Endothelial cell of hepatic sinusoid (primary cell): Measurements from ENCODE around the gene CDKN2AIPNL.
"Not testable (repeated sequence)": the region's sequence is repeated elsewhere in the genome, so short reads cannot be mapped to it uniquely, and the experiment has no call there.

Experiments
- in situ Hi-C: cut with HindIII; loops from 2 replicates; pipeline ENCODE4 v1.10.0; 2017; ENCODE audit warnings: low sequenced_read_pairs

CDKN2AIPNL gene

DNA sequence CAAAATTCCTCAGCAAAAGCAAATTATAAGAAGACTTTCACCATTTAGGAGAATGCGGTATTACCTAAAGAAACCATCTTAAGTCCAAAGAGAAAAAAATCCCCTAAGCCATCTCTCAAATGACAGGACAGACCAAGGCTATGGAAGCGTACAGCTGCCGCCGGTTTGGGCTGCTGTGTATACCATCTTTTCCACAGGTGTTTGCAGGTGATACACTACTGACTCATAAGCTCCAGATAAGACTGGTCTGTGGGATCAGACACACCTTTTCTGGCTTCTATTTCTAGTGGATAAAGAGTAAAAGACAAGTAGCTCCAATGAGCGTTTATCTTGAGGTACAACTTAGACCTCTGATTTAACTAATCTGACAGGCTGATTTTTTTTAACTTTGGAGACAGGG is 7.7 kb downstream of the CDKN2AIPNL start:
- in situ Hi-C loops = no loop called here

DNA sequence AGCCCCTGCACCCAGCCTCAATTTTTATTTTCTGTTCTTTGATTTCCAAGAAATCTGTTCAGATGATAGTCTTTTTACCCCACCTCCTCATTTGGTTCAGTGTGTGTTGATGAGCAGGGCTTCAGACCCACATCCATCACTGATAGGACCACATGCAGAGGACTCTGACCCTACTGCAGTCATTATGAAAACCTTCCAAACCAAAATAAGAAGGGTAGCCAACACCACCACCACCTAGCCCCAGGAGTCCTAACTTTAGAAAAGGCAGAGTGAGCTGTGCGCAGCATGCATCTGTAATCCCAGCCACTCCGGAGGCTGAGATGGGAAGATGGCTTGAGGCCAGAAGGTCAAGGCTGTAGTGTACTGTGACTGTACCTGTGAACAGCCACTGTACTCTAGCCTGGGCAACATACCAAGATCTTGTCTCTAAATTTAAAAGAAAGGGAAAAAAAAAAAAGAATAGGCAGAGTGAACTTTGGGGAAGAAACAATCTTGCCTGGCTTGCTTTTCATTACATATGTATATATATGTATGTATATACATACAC is 13.0 kb downstream of the CDKN2AIPNL start:
- in situ Hi-C loops = no loop called here

DNA sequence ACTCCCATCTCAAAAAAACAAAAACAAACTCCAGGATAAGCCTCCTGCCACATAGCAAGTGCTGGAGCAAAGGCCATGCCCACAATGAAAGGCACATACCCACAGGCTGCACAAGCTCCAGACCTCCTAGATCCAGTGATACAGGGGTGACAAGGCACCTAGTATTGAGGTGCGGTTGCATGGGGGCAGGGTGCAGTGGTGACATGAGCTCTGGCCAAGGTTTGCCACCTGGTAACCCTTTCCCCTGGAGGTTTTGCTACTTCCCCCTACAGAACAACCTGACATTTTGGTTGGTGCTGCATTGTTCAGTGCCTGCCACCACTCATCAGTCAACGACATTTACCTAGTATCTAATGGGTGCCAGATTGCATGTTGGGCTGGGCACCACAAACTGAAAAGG is 14.5 kb downstream of the CDKN2AIPNL start:
- in situ Hi-C loops = no loop called here

DNA sequence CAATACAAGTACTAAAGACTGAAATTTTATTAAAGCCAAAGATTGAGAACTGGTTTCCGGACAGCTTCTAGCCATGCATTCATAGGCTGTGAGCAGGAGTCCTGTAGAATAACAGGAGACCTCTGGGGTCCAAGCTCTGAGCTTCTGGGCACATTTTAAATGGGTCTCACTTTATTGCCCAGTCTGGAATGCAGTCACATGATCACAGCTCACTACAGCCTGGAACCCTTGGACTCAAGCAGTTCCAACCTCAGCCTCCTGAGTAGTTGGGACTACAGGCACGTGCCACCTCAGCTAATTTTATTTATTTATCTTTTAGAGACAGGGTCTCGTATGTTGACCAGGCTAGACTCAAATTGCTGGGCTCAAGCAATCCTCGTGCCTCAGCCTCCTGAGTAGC is 15.4 kb downstream of the CDKN2AIPNL start:
- in situ Hi-C loops = no loop called here

DNA sequence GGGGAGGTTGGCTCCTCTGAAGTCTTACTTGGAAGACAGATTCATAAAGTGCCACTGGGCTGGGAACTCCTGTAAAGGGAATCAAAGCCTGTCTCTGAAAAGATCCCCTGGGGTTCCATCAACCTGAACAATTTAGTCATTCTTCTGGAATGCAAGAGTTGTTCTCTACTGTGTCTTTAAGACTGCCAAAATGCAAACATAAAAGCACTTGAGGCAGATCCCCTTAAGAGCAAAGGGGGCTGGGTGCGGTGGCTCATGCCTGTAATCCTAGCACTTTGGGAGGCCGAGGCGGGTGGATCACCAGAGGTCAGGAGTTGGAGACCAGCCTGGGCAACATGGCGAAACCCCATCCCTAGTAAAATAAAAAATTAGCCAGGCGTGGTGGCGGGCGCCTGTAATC is 16.7 kb downstream of the CDKN2AIPNL start:
- in situ Hi-C loops = no loop called here

DNA sequence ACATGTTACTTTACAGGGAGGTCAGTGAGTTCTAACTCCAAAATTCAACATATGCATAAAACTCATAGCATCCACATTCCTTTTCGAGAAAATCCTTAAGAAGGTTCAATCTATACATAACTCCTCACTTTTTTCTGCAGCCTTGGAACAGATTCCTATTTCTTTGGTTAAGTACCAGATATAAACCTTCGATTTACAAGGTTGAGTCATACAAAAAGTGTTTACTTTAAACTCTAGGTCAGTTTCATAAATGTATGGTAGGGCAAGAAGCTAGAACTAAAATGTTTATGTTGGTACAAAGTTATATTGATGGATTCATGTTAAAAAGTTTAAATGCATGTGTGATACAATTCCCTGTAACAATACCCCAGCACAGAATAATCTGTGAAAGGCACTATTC is 19.4 kb downstream of the CDKN2AIPNL start:
- in situ Hi-C loops = no loop called here

DNA sequence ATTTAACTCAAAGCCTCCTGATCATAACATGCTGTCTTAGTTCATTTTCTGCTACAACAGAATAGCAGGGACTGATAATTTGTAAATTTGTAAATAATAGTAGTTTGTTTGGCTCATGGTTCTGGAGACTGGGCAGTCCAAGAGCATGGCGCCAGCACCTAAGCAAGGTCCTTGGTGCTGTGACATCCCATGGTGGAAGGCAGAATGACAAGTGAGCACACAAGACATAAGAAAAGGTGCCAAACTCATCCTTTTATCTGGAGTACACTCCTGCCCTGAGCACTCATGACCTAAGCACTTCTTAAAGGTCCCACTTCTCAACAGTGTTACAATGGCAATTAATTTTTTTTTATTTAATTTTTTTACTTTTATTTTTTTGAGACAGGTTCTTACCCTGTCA is 24.2 kb downstream of the CDKN2AIPNL start:
- in situ Hi-C loops = no loop called here

DNA sequence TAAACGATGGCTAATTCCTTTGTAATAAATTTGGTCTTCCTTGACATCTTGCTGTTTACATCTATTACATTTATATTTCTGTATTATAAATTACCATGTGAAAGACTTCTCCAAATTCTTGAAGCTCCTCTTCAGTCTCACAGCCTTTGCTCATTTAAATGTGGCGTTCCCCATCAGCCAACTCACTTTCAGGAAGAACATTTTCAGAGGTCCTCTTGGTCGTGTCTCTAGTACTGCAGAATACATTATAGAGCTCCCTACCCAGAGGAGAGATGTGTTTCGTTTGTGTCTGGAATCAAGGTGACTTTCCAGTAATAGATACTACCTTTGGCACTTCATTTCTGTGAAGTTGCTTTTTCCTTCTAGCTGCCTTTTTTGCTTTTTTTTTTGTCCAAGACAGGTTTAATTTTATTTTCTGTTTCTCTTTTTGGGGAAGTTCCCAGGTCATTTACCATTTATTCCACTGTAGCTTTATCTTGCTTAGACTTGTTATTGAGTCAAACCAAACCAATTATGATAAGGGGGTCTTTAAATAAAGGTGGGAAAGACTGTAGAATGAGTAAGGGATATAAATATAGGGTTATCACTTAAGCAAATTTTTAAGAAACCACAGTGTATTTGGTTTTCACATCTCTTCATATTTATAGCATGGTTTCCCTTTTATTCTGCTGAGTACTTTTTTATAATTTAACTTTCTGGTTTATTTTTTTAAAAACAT is 27.5 kb downstream of the CDKN2AIPNL start:
- in situ Hi-C loops = no loop called here

DNA sequence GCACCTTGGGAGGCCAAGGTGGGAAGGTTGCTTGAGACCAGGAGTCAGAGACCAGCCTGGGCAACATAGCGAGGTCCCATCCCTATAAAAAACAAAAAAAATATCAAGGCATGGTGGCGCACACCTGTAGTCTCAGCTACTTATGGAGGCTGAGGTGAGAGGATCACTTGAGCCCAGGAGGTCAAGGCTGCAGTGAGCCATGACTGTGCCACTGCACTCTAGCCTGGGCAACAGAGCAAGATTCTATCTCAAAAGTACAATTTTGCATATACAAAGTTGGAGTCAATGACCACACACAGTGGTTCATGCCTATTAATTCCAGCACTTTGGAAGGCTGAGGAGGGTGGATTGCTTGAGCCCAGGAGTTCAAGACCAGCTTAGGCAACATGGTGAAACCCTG is 29.5 kb downstream of the CDKN2AIPNL start:
- in situ Hi-C loops = not testable (repeated sequence)

DNA sequence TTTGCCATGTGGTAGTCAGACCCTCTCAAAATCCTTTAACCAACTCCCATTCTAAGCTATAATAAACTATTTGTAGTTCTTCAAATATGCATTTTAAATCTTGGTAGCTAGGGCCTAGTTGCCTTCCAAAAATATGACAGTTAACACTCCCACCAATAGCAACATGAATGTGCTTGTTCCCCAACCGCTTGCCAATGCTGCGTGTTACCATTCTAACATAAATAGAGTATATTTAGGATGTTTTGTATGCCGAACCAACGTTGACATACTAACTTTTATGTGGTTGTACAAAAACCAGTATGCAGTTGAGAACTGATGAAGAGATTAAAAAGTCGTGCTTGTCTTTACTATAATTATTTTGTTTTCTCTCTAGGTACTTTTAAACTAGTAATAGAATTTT is 31.3 kb downstream of the CDKN2AIPNL start:
- in situ Hi-C loops = no loop called here

DNA sequence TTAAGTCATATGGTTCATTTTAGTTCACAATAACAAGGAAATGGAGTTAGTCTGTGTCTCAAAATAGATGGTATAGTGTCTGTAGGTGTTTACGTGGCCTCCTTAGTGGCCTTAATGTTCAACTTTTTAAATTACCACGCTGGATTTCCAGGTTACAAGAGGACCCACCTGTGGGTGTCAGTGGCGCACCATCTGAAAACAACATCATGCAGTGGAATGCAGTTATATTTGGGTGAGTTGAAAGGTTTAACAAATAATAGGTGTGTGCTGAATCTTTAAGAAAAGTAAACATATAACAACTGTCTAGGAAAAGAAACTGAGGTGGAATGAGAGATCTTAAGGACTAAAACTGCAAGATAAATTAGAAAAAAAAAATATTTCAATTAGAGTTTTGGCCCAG is 37.4 kb downstream of the CDKN2AIPNL start:
- in situ Hi-C loops = no loop called here

DNA sequence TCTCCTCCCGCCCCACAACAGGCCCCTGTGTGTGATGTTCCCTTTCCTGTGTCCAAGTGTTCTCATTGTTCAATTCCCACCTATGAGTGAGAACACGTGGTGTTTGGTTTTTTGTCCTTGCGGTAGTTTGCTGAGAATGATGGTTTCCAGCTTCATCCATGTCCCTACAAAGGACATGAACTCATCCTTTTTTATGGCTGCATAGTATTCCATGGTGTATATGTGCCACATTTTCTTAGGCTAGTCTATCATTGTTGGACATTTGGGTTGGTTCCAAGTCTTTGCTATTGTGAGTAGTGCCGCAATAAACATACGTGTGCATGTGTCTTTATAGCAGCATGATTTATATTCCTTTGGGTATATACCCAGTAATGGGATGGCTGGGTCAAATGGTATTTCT is 38.0 kb downstream of the CDKN2AIPNL start:
- in situ Hi-C loops = not testable (repeated sequence)

DNA sequence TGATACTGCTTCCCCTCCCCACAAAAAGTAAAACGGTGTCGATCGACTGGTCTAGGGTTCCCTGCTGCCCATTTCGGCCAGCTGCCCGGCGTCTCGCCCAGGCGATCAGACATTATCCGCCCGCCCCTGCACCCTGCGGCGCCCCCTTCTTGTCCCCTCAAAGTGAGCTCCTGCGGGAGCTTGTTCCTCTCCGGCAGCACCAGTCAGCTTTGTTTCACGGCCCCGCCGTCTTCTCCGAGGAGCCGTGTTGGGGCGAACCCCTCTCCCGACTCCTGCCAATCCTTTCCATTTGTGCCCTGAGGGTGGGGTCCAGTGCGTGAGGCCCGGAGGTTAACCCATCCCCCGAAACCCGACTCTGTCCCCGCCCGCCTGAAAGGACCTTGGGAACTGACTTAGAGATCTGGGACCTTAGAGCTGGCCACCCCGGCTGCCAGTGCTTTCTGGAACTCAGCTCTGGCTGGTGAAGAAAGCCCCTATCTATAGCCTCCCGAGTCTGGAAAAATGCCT is 39.8 kb downstream of the CDKN2AIPNL start:
- in situ Hi-C loops = no loop called here

DNA sequence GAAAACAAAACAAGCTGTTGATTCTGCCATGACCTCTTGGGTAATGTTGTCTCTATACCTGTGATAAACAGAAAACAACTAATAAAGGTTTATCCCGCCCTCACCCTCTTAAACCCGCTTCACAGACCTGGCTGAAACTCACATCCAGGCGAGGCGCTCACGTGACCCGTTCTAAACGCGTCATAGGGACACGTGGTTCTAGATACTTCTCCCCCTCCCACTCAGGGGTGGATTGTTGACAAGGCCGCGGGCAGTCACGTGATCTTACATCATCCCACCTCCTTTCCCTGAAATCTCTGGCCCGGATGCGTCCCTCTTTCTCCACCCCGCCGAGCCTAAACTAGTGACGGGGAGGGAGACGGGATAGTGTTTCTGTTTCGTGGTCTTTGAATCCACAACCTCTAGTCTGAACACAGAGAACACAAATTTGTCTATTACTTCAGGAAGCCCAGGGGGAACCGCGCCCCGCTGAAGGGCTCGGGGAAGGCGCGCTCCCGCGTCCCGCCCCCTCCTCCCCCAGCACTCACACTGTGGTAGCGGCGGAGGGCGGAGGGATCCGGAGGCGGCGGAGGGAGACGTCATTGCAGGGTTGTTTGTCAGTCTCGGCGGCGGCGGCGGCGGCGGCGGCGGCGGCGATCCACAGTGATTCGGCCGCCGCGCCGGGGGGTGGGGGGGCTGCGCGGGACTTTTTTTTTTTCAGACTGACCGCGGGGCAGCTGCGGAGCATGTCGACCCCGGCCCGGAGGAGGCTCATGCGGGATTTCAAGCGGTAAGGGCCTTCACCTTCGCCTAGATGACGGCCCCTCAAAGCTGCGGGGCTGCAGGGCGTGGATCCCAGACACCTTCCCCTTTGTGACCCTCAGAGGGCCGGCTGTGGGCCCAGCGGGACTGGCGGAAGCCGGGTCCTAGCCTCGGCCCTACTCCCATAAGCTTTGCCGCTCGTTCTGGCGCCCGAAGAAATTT is 40.5 kb downstream of the CDKN2AIPNL start, which contains the start of gene UBE2B:
TSS of gene UBE2B (plus strand) at position 699 of the 963 bp plus-strand sequence. CDS start at position 726, 27 bp downstream.
- in situ Hi-C loops = no loop called here

DNA sequence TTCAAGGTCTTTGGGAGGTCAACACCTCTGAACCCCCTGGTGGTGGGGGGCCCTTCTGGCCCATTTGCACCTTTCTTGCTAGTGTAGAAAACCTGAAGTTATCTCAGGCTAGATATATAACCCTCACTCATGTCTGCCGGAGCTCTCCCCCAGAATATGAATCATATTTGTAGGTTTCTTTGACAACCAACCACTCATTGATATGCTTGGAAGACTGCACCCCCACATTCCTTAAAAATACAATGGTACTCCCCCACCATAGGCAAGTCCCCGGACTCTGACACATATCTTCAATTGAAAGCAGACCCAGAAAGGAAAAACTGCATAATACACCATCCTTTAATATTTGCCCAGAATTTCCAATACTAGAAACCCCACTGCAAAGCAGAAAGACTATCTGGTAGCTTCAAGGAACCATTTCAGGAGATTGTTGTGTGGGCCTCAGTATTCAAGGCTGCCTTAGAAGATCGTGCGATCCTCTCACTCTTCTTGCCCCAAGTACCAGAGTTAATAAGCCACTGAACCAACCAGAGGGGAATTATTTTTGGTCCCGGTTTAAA is 41.3 kb downstream of the CDKN2AIPNL start:
- in situ Hi-C loops = no loop called here

DNA sequence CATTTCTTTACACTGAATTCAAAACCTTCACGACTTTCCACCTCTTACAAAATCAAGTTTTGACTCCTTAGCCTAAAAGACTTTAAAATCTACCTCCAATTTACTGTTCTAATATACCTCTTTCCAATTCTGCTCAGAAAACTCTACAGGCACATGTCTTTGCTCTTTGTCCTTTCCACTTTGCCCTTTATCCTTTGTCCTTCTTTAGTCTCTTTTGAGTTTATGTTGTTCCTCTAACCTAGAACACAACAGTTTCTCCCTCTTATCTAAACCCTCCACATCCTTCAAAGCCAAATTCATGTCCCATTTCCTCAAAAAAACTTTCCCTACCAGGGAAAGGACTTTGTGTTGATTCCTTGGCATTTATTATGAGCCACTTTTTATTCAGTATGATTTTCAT is 46.1 kb downstream of the CDKN2AIPNL start:
- in situ Hi-C loops = no loop called here

DNA sequence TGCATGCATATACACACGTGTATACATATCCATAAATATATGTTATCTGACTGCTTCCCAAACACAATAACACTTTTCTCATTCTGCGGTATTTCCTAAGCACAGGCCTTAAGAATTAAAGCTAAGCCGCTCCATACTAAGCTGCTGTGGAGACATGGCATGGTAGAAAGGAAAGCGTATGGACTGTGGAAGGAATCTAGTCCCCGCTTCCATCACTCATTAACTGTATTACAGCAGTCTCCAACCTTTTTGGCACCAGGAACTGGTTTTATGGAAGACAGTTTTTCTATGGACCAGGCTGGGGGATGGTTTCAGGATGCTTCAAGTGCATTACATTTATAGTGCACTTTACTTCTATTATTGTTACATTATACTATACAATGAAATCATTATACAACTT is 56.0 kb downstream of the CDKN2AIPNL start:
- in situ Hi-C loops = no loop called here
